Right forelimb (tissue), 1 donor: Measurements from ENCODE around the gene CRADD.
"Not testable (repeated sequence)": the region's sequence is repeated elsewhere in the genome, so short reads cannot be mapped to it uniquely, and the experiment has no call there.

Experiments used
- DNase-seq: peaks from one replicate; pipeline ENCODE4 v3.0.0-alpha.2; 2018

The CRADD gene

DNA sequence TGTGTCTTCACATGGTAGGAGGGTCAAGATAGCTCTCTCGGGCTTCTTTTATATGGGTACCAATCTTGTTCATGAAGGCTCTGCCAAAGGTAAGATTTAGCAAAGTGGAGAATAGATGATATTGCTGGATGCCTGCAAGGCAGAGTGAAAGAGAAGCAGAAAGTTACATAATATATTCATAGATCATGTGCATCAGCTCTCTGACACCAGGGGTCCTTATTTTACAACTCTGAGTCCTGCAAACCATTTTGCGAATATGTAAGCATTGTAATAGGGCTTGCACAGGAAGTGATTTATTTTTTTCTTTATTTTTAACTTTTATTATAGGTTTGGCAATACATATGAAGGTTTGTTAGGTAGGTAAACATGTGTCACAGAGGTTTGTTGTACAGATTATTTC, 31.8 kb downstream of the CRADD start:
- no peak for DNase-seq

DNA sequence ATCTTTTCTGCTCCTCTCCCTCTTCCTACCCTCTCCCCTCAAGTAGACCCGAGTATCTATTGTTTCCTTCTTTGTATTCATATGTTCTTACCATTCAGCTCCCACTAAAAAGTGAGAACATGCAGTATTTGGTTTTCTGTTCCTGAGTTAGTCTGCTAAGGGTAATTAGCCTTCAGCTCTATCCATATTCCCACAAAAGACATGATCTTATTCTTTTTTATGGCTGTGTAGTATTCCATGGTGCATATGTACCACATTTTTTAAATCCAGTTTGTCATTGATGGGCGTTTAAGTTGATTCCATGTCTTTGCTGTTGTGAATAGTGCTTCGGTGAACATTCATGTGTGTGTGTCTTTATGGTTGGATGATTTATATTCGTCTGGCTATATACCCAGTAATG, 32.2 kb downstream of the CRADD start:
- no peak for DNase-seq

DNA sequence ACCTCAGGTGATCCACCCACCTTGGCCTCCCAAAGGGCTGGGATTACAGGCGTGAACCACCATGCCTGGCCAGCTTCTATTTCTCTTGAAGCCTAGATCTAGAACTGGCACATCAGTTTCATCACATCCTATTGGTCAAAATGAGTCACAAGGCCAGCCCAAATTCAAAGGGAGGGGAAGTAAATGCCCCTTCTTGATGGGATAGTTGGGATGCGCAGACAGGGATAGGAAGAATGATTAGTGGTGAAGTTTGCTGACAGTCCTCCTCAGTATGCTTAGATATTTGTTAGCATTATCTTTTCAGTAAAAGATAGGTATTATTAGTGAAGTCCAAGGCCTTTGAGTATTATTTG, 33.4 kb downstream of the CRADD start:
- DNase-seq, result no peak

DNA sequence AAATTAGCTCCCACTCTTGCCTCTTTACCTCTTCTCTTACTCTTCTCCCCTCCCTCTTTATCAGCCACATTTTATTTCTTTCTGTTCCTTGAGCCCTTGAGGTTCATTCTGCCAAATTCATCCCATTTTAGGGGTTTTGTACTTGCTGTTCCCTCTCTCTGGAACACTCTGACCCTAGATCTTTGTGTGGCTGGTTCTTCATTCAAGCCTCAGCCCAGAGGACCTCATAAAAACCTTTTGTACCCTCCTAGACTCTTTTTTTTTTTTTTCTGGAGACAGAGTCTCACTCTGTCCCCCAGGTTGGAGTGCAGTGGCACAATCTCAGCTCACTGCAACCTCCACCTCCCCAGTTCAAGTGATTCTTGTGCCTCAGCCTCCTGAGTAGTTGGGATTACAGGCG, 34.3 kb downstream of the CRADD start:
- DNase-seq, result not testable (repeated sequence)

DNA sequence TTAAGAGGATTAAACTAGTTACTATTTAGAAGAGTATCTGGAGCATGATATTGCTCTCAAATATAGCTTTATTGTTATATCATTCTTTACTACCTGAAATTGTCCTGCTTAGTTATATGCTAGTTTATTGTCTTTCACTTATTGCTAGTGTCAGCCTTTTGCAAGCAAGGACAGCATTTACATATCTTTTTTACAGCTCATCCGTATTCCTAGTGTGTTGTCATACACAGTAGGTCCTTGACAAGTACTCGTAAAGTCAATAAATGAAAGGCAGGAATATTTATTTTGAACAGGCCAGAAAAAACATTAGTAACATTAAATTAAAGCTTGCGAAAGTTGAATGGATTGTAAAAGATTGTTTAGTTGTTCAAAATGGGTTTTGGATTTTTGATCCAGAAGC, 35.0 kb downstream of the CRADD start:
- no peak for DNase-seq

DNA sequence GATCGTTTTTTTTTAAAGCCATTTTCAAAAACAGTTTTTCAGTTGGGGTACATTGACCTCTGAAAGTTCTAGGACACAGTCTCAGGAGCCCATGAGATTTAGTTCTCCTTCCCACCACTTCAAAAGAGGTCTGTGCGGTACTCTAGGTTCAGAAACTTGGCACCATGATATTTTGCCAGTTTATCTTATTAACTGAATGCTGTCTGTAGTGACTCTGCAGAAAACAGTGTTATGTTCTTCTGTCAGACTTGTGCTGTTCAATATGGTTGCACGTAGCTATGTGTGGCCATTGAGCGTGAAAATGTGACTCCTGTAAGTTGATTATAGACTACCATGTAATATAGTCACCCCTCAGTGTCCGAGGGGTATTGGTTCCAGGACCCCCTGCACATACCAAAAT, 35.9 kb downstream of the CRADD start:
- no peak for DNase-seq

DNA sequence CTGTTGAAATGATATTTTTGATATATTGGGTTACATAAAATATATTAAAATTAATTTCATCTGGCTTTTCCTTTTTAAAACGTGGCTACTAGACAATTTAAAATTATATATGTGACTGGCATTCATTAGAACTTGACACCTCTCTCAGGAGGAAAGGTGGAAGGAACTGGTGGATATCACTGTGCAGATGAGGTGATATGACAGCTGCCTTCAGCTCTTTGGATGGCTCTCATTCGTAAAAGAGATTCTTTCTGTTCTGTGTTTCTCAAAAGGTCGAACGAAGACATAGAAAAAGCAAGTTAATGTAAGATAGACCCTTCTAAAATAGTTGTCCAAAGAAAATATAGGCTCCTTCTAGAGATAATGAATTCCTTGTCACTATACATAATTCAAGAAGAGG, 36.6 kb downstream of the CRADD start:
- DNase-seq, result no peak

DNA sequence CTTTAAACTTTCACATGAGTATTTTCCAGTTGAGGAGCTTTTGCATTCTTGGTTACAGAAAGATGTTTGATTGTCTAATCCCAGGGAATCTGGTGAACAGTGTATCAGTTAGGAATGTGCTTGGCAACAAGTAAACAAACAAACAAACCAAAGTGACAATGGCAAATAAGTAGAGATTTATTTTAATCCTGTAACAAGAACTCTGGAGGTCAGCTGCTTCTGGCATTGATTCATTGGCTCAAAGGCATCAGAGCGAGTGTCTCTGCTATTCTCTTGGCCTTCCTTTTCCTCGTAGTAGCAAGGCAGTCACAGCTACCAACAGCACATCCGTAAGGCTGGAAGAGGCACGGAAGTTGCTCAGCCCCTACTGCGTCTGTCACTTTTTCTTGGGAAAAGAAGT, 37.2 kb downstream of the CRADD start:
- DNase-seq, result no peak

DNA sequence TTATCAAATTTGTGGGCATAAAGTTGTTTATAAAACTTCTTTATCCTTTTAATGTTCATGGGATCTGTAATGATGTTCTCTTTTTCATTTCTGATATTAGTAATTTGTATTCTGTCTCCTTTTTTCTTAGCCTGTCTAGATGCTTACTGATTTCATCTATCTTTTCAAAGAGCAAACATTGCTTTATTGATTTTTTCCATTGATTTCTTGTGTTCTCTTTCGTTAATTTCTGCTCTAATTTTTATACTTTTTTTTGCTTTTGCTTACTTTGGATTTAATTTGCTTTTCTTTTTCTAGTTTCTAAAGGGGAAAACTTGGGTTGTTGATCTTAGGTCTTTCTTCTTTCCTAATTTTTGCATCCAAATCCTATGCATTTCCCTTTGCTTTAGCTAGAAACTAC, 42.5 kb downstream of the CRADD start:
- no peak for DNase-seq

DNA sequence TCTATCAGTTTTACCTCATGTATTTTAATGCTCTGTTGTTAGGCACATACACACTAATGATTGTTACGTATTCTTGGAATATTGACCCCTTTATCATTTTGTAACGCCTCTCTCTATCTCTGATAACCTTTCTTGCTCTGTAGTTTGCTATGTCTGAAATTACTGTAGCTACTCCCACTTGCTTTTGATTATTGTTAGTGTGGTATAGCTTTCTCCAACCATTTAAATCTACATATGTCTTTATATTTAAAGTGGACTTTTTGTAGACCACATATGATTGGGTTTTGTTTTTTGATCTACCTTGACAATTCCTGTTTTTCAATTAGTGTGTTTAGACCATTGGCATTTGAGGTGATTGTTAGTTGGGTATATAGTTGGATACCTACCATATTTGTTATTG, 43.4 kb downstream of the CRADD start:
- DNase-seq, result no peak

DNA sequence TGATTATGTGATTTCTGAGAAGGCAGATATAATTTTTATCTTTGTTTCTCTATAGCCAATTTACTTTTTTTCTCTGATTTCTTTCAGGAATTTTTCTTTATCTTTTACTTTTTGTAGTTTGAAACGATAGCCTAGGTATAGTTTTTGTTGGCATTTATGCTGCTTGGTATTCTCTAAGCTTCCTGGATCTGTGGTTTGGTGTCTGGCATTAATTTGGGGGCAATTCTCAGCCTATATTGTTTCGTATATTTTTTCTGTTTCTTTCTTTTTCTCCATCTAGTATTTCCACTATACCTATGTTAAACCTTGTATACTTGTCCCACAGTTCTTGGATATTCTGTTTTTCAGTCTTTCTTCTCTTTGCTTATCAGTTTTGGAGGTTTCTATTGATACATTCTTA, 45.0 kb downstream of the CRADD start:
- DNase-seq, result no peak

DNA sequence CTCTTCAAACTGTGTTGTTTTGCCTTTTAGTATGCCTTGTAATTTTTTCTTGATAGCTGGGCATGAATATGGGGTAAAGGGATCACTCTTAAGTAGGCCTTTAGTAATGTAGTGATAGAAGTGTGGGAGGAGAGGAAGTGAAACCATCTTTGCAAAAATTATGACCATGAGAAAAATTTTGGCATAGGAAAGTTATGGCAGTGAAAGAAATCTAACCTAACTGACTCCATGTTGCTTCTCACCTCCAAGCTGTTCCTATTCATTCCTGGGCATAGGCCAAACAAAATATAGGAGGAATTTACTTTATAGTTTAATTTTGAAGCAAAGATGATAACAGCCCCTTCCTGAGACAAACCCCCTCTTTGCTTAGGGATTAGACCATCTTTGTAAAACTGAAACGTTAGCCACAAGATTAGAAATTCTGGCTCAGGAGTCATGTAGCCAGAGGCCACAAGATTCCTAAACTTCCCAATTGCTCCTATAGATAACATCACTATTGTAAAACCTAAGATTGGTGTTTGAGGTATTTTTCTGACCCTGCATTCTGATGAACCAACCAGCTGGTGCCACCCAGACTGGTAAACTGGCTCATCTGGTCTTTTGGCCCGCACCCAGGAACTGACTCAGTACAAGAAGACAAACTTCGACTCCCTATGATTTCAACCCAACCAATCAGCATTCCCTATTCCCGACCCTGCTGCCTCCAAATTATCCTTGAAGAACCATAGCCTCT, 45.8 kb downstream of the CRADD start:
- DNase-seq, result no peak

DNA sequence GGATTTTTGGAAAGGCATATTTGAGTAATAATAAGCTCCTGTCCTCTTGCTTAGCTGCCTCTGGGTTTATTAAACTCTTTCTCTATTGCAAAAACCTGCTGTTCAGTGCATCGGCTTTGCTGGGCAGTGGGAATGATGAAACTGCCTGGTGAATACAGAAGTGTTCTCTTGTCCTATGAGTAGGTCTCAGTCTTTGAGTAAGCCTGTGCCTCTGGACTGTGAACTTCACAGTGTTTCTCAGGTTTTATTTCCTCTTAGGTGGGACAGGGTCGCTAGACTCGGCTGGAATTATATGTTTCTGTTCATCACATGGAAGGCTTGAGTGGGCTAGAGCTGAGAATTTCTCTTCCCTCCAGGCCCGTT, 46.4 kb downstream of the CRADD start:
- DNase-seq, result no peak

DNA sequence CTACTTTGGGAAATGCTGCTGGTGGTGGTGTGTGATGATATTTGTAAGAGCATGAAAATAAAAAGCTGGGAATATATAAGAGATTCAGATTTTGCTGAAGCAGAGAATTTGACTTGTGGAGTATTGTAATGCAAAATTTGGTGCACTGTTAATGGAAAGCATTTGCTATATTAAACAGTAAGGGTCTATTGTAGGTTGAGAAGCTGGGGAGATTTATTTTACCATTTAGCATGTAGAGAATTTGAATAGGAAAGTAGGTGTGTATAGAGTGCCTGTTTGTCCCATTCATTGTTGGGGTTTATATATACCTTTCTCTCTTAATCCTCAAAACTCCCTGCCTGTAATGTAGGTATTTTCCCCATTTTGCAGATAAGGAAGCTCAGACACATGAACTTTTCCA, 48.4 kb downstream of the CRADD start:
- no peak for DNase-seq

DNA sequence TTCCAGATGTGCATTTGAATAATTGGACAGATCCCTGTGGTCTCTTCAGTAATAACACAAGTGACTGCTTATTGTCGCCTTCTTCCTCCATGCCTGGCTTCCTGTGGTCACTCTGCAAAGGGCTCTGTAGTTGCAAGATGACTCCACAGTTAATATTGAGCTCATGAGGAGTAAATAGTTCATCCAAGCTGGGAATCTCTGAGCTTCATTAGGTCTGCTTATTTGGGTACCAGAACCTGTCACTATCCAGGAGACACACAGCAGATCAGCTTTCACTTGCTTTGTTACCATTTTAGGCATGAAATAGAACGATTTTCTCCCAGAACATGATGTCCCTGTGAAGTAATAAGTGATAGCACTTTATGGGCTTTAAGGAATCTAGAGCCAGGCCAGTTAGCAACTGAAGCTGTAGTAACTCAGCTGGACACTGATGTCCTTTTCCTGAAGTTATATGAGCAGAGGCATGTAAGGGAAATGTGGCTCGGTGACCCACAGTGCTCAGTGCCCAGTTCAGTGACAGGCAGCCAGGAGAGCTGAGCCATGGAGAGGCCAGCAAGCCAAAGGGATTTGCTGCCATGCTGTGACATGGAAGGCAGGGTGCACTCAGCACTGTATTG, 50.1 kb downstream of the CRADD start:
- DNase-seq, result no peak

DNA sequence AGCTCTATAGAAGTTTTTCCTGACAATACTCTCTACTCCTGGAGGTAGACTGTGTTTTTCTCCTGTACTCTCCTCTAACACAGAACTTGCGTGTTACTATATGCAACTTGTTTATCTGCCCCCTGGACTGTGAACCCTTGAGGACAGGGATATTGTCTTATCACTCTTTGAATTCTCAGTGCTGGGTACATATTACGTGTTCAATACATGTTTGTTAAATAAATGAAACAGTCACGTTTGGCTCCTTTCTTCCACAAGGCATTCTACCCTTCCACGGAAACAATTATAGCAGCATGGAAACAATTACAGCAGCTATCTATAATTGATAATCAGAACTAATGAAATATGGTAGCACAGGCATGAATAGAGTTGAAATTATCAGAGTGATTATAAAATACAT, 50.7 kb downstream of the CRADD start:
- no peak for DNase-seq

DNA sequence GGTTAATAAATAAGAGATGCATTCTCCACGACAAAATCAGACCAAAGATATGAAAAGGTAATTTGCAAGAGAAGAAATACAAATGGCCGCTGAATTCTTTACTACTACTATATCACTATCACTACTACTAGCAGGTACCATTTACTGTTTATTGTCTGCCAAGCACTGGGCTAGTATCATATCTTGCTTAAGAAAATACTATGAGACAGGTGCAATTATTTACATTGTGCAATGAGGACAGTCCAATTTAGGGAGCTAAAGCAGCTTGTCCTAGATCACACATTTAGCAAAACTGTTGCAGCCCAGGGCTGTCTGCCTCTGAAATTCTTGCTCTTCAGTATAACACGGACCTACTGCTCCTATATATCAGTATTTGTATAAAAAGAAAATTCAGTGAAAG, 52.8 kb downstream of the CRADD start:
- DNase-seq, result no peak

DNA sequence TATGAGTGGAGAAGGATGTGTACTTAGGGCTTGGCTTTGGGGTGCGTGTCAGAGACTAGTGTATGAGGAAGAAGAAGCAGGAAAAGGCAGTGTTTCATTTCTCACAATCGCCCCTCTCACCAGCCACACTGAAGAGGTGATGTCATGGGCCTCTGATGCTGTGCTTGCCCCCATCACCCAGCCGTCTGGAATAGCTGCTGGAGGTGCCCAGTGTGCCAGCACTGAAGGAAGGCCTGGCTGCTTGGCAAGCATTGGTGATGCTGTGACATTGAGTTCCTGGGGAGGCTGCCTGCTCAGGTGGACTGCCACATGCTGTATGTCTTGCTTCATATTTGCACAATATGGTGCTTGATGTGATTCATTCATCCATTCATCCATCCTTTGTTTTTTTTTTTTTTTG, 56.2 kb downstream of the CRADD start:
- DNase-seq, result no peak

DNA sequence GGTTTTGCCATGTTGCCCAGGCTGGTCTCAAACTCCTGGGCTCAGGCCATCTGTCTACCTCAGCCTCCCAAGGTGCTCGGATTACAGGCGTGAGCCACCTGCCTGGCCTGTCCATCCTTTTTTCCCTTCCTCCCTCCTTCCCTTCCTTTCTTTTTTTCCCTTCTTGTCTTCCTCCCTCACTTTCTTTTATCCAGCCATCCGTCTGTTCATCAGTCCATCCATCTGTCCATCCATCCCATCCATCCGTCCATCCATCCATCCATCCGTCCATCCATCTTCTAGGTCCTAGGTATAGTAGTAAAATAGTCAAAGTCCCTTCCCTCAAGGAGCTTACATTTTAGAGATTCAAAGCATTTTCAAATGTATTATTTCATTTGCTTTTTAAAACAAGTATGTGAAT, 56.8 kb downstream of the CRADD start:
- no peak for DNase-seq

DNA sequence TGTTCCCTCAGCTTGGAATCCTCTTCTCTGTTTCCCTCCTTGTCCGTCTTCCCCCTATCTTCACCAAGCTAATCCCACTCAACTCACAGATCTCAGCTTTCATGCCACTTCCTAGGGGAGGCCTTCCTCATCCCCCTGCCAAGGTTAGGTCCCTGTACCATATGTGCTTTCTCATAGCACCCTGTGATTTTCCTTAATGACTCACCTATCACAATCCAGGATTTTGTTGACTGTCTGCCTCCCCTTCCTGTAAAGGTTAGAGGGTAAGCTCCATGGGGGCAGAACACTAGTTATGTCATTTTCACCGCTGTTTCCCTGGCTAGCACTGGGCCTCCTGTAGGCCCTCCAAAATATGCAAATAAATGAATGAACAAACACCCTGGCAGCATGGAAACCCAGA, 57.6 kb downstream of the CRADD start:
- DNase-seq, result no peak

DNA sequence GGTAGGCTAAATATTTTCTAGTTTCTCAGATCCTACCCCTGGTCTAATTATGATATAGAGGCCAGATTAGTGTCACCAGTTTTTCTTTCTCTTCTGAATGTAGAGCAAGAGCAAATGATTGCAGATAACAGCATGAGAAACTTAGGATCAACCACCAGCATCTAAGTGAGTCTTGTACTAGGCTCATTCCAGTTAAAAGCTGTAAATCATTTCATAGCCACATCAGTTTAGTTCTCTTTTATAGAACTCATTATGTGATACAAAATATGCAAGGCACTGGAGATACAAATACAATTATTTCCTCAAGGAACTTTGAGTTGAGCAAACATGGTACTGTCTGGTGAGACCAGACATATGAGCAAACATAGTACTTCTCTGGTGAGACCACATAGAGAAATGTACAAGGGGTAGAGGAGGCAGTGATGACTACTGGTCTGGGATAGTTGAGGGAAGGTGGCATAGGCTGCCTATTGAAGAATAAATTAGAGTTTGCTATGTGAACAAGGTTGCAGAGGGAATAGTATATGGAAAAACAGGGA, 59.5 kb downstream of the CRADD start:
- no peak for DNase-seq

DNA sequence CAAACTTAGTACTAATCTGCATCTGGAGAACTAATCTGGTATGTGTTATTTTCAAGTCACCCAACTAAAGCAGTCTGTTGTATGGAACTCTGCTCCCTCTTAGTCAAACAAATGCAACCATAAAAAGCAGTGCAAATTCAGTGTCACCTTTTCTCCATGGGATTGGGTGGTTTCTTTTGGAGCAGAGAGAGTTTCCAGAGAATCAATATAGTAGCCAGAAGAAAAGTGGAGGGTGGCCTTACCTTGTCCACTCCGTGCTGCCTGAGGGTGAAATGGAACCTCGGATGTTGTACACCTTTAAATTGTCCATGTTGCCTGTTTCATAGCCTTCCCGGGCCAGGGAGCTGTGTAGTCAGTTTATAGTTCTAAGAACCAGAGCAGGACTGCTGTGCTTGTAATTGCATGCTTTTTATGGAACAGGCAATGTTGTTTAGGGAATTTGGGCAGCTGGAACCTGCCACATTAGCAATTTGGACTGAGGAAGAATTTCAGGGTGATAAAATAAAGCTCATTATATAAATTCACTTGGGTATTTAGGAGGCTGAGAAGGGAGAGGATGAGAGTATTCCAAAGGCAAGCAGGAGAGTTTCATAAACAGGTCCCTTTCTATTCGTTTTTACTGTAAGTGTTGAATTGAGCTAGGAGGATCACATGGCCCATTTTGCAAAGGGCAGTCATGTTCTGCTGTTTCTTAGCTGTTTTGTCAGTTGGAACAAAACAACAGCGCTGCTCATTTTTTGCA, 60.5 kb downstream of the CRADD start:
- DNase-seq, result no peak

DNA sequence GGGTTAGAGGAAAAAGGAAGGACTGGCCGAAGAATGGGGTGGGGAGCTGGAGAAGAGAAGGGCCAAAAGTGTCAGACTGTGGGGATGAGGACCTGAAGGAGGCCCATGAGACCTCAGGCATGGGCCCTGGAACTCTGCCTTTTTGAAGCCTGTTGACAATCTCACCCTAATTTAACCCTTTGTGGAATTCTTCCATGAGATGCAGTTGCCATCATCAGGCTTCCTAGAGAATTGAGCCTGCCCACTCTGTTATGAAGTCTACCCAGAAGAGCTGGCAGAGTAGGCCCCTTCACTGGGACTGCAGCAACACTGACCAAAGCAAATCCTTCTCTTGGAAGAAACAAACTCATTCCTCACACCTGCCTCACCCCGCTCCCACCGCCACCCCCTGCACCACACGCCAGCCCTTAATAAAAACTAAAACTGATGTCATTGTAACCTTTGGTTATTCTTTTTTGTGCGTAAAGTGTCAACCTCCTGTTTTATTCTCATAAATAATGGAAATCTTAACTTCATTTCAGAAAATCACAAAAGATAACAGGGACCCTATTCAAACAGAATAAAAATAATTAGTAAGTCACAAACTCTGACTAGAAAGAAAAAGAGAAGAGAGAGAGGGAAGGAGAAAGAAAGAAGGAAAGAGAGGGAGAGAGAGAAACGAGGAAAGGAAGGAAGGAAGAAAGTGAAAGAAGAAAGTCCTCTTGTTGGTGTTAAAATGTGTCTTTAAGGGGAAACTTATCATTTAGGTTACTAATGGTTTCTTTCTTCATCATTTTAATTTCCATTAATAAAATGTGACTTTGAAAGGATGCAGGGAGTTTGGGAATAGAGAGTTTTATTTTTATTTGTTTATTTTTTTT, 61.3 kb downstream of the CRADD start:
- DNase-seq, result no peak
